K562 (cell line): ENCODE measurements around the gene TM7SF2. TPM values are rescaled to one million over a fixed set of nuclear protein-coding genes. Genes with fewer than 3 reads are reported as not detected.

Experiments
- DEAF1 ChIP-seq: fragments of 450-650 bp; formaldehyde crosslinking; IDR thresholded peaks from 2 replicates; pipeline ENCODE4 v1.4.0; 2020; ENCODE audit warnings: mild to moderate bottlenecking, moderate library complexity
- FOXA1 ChIP-seq: fragments of 450-650 bp; IDR thresholded peaks from 2 replicates; pipeline ENCODE4 v1.6.1; 2016; ENCODE audit warnings: mild to moderate bottlenecking, borderline replicate concordance
- FOXK1 ChIP-seq: sonication (generic); formaldehyde crosslinking; IDR thresholded peaks from 2 replicates; pipeline ENCODE4 v1.8.0; 2022; ENCODE audit warnings: missing genetic modification reagents, mild to moderate bottlenecking, borderline replicate concordance
- HDAC2 ChIP-seq: fragments of 450-650 bp; IDR thresholded peaks from 2 replicates; pipeline ENCODE4 v1.6.1; 2016; ENCODE audit warnings: mild to moderate bottlenecking
- HOXB6 ChIP-seq: fragments of 250-450 bp; sonication (Bioruptor Pico); IDR thresholded peaks from 2 replicates; pipeline ENCODE4 v1.5.1; 2022; ENCODE audit warnings: mild to moderate bottlenecking, borderline replicate concordance
- LARP7 ChIP-seq: fragments of 450-650 bp; IDR thresholded peaks from 2 replicates; pipeline ENCODE4 v1.6.1; 2016
- MED1 ChIP-seq: sonication (generic); formaldehyde crosslinking; IDR thresholded peaks from 2 replicates; pipeline ENCODE4 v1.8.1; 2023; ENCODE audit warnings: missing genetic modification reagents, borderline replicate concordance
- MYC ChIP-seq, 2 experiments: fragments of 250-450 bp in 1 of 2; sonication (Bioruptor Pico) in 1 of 2; IDR thresholded peaks; 2 replicates each; pipeline versions ENCODE4 v1.5.1 to v1.6.1; 2012 to 2021; ENCODE audit warnings: low read depth in 2 of 2, borderline replicate concordance in 1 of 2, improper control_type of control experiment in 1 of 2, low read length in 1 of 2, mild to moderate bottlenecking in 1 of 2, moderate library complexity in 1 of 2
- MYNN ChIP-seq, 2 experiments: sonication (generic); formaldehyde crosslinking in 1 of 2; IDR thresholded peaks; 2 replicates each; pipeline versions ENCODE4 v1.5.0 to v1.6.1; 2016 to 2020; ENCODE audit warnings: antibody characterized with exemption in 1 of 2, missing genetic modification reagents in 1 of 2
- PHB2 ChIP-seq: fragments of 450-650 bp; IDR thresholded peaks from 2 replicates; pipeline ENCODE4 v1.6.1; 2017; ENCODE audit warnings: low read depth
- SMAD3 ChIP-seq: fragments of 450-650 bp; formaldehyde crosslinking; conservative IDR thresholded peaks from 2 replicates; pipeline ENCODE4 v1.4.0; 2020; ENCODE audit warnings: mild to moderate bottlenecking
- SMARCA4 ChIP-seq: fragments of 450-650 bp; IDR thresholded peaks from 2 replicates; pipeline ENCODE4 v1.6.1; 2016
- SRSF1 ChIP-seq: fragments of 200-400 bp; formaldehyde crosslinking; IDR thresholded peaks from 2 replicates; pipeline ENCODE4 v1.6.1; 2017; ENCODE audit warnings: mild to moderate bottlenecking, low read depth, low read length, moderate library complexity
- TAF1 ChIP-seq: IDR thresholded peaks from 2 replicates; pipeline ENCODE4 v1.6.1; 2011; ENCODE audit warnings: mild to moderate bottlenecking, low read length, moderate library complexity; ENCODE audit not compliant: insufficient read depth, control insufficient read depth, severe bottlenecking; ENCODE audit errors: extremely low read depth
- ZNF561 ChIP-seq: fragments of 450-650 bp; formaldehyde crosslinking; conservative IDR thresholded peaks from 2 replicates; pipeline ENCODE4 v1.4.0; 2020; ENCODE audit warnings: mild to moderate bottlenecking, moderate library complexity
- ZNF75A ChIP-seq: fragments of 450-650 bp; formaldehyde crosslinking; IDR thresholded peaks from 2 replicates; pipeline ENCODE4 v1.4.0; 2020; ENCODE audit warnings: mild to moderate bottlenecking
- polyA plus RNA-seq, 8 experiments: library from polyadenylated mRNA; depleted of rRNA in 4 of 8; stranded (reverse) in 5 of 8; unstranded in 3 of 8; fragments of >200 nt; fragmentation: Nextera tagmentation in 2 of 8; fragmentation: Illumina TruSeq in 1 of 8; extraction: Ambion mirVana in 2 of 8; extraction: Trizol in 1 of 8; gene quantifications; 2 replicates each; pipeline versions ENCODE4 v1.2.1 to v1.2.3, GENCODE V29; 2011 to 2014; ENCODE audit warnings: inconsistent platforms in 1 of 8, missing spikeins in 1 of 8
- total RNA-seq, 7 experiments: library from RNA; depleted of rRNA in 6 of 7; stranded (reverse); fragments of >200 nt in 6 of 7; fragmentation: Illumina TruSeq in 2 of 7; extraction: Trizol in 2 of 7; gene quantifications; 2 replicates each; pipeline versions ENCODE4 v1.2.1 to v1.2.3, GENCODE V29; 2011 to 2021; ENCODE audit warnings: low replicate concordance in 1 of 7
- TF ChIP-seq, protein P1 (sequence below): fragments of 450-650 bp; IDR thresholded peaks from 2 replicates; pipeline ENCODE4 v1.6.1; 2014; ENCODE audit warnings: low read depth, mild to moderate bottlenecking, moderate library complexity, borderline replicate concordance
- TF ChIP-seq, protein P2 (sequence below): fragments of 250-450 bp; sonication (Bioruptor Pico); IDR thresholded peaks from 2 replicates; pipeline ENCODE4 v1.5.0; 2021; ENCODE audit warnings: mild to moderate bottlenecking, borderline replicate concordance
- TF ChIP-seq, protein P3 (sequence below): fragments of 250-450 bp; sonication (Bioruptor Pico); IDR thresholded peaks from 2 replicates; pipeline ENCODE4 v1.4.0; 2020; ENCODE audit warnings: mild to moderate bottlenecking

Gene TM7SF2
- total and polyA plus RNA-seq, 9 of the 15 experiments (the other 6 are each of a cell fraction or from before 2014, with no cell fraction given): 1.2 to 22.0 (median 14.3) TPM

GRCh38 chr11:65116370-65117205 lies 4.9 kb downstream of the TM7SF2 start (continued):
- TF ChIP-seq, protein P1, sequence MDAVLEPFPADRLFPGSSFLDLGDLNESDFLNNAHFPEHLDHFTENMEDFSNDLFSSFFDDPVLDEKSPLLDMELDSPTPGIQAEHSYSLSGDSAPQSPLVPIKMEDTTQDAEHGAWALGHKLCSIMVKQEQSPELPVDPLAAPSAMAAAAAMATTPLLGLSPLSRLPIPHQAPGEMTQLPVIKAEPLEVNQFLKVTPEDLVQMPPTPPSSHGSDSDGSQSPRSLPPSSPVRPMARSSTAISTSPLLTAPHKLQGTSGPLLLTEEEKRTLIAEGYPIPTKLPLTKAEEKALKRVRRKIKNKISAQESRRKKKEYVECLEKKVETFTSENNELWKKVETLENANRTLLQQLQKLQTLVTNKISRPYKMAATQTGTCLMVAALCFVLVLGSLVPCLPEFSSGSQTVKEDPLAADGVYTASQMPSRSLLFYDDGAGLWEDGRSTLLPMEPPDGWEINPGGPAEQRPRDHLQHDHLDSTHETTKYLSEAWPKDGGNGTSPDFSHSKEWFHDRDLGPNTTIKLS: no peak
- TF ChIP-seq FOXA1 (no peak), SRSF1 (no peak), HDAC2 (no peak), MED1 (CRISPR knock-in tag) (no peak), HOXB6 (no peak), DEAF1 (CRISPR knock-in tag) (no peak), PHB2 (no peak), MYNN (IDR thresholded peaks at IDR 0.05) (no peak), MYNN (CRISPR knock-in tag; IDR thresholded peaks at IDR 0.05) (no peak), TAF1 (no peak), MYC (IDR thresholded peaks at IDR 0.05; ENCODE audit: low read depth, low read length) (peak; percentile 39; the same call in 1 of the 2 replicates), MYC (CRISPR knock-in tag; IDR thresholded peaks at IDR 0.05; ENCODE audit: borderline replicate concordance, low read depth) (no peak), FOXK1 (CRISPR knock-in tag) (peak; percentile 44; the same call in 1 of the 2 replicates), ZNF75A (CRISPR knock-in tag) (no peak), SMARCA4 (no peak), ZNF561 (CRISPR knock-in tag) (no peak), LARP7 (no peak), SMAD3 (CRISPR knock-in tag) (no peak)
- TF ChIP-seq, protein P2, sequence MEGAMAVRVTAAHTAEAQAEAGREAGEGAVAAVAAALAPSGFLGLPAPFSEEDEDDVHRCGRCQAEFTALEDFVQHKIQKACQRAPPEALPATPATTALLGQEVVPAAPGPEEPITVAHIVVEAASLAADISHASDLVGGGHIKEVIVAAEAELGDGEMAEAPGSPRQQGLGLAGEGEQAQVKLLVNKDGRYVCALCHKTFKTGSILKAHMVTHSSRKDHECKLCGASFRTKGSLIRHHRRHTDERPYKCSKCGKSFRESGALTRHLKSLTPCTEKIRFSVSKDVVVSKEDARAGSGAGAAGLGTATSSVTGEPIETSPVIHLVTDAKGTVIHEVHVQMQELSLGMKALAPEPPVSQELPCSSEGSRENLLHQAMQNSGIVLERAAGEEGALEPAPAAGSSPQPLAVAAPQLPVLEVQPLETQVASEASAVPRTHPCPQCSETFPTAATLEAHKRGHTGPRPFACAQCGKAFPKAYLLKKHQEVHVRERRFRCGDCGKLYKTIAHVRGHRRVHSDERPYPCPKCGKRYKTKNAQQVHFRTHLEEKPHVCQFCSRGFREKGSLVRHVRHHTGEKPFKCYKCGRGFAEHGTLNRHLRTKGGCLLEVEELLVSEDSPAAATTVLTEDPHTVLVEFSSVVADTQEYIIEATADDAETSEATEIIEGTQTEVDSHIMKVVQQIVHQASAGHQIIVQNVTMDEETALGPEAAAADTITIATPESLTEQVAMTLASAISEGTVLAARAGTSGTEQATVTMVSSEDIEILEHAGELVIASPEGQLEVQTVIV (CRISPR knock-in tag): no peak
- TF ChIP-seq, protein P3, sequence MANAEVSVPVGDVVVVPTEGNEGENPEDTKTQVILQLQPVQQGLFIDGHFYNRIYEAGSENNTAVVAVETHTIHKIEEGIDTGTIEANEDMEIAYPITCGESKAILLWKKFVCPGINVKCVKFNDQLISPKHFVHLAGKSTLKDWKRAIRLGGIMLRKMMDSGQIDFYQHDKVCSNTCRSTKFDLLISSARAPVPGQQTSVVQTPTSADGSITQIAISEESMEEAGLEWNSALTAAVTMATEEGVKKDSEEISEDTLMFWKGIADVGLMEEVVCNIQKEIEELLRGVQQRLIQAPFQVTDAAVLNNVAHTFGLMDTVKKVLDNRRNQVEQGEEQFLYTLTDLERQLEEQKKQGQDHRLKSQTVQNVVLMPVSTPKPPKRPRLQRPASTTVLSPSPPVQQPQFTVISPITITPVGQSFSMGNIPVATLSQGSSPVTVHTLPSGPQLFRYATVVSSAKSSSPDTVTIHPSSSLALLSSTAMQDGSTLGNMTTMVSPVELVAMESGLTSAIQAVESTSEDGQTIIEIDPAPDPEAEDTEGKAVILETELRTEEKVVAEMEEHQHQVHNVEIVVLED: no peak
